Heart left ventricle (tissue), 13 donors: ENCODE data around the gene RLN3.

Experiments
- CTCF ChIP-seq, 12 donors: fragments of 200-600 bp; sonication (generic) in 4 of 12; IDR thresholded peaks; one replicate each; pipeline versions ENCODE4 v1.5.0 to v1.8.0; 2018 to 2022; ENCODE audit warnings: antibody characterized with exemption in 12 of 12, mild to moderate bottlenecking in 5 of 12
- POLR2A ChIP-seq, 2 donors: fragments of 450-650 bp; IDR thresholded peaks; one replicate each; pipeline ENCODE4 v1.6.1; 2017; ENCODE audit warnings: antibody characterized with exemption in 2 of 2, mild to moderate bottlenecking in 2 of 2, moderate library complexity in 2 of 2
- donor health status: ischemic (EF 13 %, LVEDD 7.1; RV severe dilation, severe dysfunction).
- donor health status: DM: no; HTN: yes; CAD: no.
- donor health status: DM: no; HTN: no; CAD: no.
- donor health status: ischemic (EF 25% LVEDD 6.9; RV normal size, moderate dysfunction).
- donor health status: ischemic (EF 25% LVEDD 5.7; RV mildly dilated, moderate dysfunction).
- donor health status: ischemic (EF 35%, LVEDD 5.7; RV mildly dilated, moderate dysfunction).
- donor health status: nonischemic (EF 11% LVEDD 7.7; RV severe dilation, severe dysfunction).
- donor health status: DM: yes; HTN: yes; CAD: no.
- donor health status: PGD.
- donor health status: ischemic (EF 29% LVEDD 5.4; RV normal size, mild dysfunction).
- donor health status: nonischemic (EF 23%, LVEDD 6.1; RV moderate dilation, normal function).

GRCh38 chr19:14053500-14053899 is 25.6 kb downstream of the RLN3 start:
- no peak for TF ChIP-seq CTCF (IDR thresholded peaks at IDR 0.05)
- TF ChIP-seq POLR2A (IDR thresholded peaks at IDR 0.05): no peak
